Hematopoietic multipotent progenitor cell (in vitro differentiated cells): ENCODE measurements around the gene SECISBP2. TPM values are rescaled to one million over a fixed set of nuclear protein-coding genes. Genes with fewer than 3 reads are reported as not detected.
"Not testable (repeated sequence)": the region's sequence is repeated elsewhere in the genome, so short reads cannot be mapped to it uniquely, and the experiment has no call there.

Experiments
- DNase-seq, 3 donors: peaks; one replicate each; pipeline ENCODE4 v3.0.0-alpha.2; 2011 to 2015; ENCODE audit warnings: low read depth in 2 of 3, low spot score in 2 of 3
- total RNA-seq: library from RNA; depleted of rRNA; stranded (reverse); fragments of >200 nt; gene quantifications from one replicate; pipeline ENCODE4 v1.2.3, GENCODE V29; 2012

Gene SECISBP2
- total RNA-seq, 1 donor = 33.9 TPM

GRCh38 chr9:89363921-89364665 lies 45.8 kb downstream of the SECISBP2 start:
- DNase-seq = no peak

DNA sequence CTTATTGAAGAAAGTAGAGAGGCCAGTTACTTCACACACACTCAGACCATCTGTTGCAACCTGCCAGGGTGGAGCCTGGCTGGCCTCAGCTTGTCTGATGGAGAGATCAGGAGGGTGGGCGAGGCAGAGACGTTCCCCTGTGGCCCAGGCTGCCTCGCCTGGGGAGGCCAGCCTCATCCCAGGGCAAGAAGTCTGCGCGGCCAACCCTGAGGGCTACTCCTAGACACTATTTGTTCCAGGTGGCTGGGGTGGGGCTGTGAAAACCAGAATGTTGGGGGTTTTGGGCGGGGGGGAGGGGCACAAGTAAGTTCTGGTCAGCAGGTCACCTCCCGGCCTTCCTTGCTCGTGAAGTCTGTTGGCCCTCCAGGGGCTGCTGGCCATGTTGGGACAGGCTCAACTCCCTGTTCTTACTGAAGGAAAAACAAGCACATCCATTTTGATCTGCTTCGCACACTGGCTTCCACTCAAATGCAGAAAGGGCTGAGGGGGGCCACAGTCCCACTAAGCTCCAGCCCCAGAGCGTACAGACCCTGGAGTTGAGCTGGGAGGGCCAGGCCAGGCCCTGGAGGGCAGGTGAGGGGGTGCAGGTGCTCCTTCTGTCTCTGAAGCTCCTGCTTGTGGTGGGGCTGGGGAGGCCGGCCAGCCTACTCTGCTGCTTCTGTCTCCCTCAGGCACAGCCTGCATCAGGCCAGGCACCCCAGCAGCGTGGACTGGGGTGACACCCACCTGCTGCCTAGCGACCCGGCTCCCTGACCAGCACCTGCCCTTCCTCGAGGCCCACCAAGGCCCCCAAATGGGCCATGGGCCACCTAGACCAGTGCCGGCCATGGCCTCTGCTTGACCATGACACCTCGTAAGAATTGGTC lies 46.6 kb downstream of the SECISBP2 start:
- no peak for DNase-seq

GRCh38 chr9:89365532-89365912 lies 47.2 kb downstream of the SECISBP2 start:
- no peak for DNase-seq

DNA sequence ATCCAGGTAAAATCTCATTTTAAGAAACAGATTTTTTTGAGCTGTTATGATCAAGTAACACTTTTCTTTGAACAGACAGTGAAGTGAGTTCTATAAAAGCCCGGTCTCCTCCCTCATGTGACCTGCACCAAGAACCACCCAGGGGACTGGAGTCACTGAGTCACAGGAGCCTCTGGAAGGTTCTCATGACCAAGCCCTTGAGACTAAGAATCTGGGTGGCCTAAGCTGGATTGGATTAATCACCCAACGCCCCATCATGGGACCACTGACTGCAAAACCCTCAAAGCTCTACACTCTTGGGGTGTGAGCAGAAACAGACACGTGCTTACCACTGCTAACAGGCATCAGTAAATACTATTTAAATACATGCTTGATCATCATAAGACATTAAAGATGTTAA lies 48.4 kb downstream of the SECISBP2 start:
- DNase-seq = no peak

DNA sequence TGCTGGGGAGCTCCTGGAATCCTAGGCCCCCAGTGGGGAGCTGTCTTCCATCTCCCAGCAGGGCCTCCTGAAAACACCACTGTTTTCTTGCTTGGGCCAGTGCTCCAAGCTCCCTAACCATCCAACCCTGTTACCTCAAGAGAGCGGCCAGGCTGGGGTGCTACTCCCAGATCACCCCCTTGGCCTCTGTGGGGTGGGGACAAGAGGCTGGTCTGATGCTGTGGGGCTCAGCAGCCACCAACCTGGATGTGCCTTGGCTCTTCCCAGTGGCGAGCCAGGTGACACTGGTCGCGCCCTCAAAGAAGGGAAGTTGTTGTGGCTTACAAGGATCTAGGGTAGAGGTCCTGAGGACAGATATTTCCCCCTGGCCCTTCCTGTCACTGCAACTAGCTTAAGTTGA lies 49.0 kb downstream of the SECISBP2 start:
- no peak for DNase-seq

- DNase-seq = no peak
Observed at GRCh38 chr9:89367726-89368437, 49.6 kb downstream of the SECISBP2 start.

GRCh38 chr9:89368550-89368949 lies 50.2 kb downstream of the SECISBP2 start:
- no peak for DNase-seq

GRCh38 chr9:89368978-89369377 lies 50.7 kb downstream of the SECISBP2 start:
- no peak for DNase-seq

DNA sequence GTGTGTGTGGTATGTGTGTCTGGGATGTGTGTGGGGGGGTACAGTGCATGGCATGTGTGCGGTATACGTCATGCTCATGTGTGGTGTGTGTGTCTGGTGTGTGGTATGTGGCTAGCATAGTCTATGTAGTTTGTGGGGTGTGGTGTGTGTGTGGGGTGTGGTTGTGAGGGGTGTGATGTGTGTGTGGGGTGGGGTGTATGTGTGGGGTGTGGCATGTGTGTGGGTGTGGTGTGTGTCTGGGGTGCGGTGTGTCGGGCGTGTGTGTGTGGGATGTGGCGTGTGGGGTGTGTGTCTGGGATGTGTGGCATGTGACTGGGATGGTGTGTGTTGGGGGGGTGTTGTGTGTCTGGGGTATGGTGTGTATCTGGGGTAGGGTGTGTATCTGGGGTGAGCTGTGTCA lies 52.3 kb downstream of the SECISBP2 start:
- no peak for DNase-seq

DNA sequence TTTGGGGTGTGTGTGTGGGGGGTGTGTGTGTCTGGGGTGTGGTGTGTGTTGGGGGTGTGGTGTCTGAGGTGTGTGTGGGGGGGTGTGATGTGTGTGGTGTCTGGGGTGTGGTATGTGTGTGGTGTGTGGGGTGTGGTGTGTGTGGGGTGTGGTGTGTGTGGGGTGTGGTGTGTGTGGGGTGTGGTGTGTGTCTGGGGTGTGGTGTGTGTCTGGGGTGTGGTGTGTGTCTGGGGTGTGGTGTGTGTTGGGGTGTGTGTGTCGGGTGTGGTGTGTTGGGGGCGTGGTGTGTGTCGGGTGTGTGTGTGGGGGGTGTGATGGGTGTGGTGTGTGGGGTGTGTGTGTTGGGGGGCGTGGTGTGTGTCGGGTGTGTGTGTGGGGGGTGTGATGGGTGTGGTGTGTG lies 53.5 kb downstream of the SECISBP2 start:
- not testable (repeated sequence) for DNase-seq

DNA sequence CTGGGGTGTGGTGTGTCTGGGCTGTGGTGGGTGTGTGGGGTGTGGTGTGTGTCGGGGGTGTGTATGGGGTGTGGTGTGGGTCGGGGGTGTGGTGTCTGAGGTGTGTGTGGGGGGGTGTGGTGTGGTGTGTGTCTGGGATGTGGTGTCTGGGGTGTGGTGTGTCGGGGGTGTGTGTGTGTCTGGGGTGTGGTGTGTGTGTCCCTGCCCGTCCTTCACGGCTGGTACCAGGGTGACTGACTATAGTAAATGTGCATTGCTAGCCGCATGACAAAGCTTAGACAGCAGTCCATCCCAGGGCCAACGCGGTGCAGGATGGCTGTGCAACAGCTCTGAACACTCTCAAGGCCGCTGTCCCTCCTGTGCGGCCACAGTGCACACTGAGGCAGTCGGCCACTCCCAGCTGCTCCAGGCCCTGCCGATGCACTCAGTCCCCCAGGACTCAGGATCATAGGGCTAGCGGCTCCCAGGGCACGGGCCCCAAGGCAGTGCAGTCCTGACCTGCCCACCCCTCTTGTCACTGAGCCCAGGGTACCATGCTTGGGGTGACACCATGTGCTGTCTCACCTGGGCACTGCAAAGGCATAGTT lies 54.0 kb downstream of the SECISBP2 start:
- DNase-seq = no peak

GRCh38 chr9:89372979-89373378 lies 54.7 kb downstream of the SECISBP2 start:
- no peak for DNase-seq

GRCh38 chr9:89374176-89374575 lies 55.9 kb downstream of the SECISBP2 start:
- DNase-seq = no peak

DNA sequence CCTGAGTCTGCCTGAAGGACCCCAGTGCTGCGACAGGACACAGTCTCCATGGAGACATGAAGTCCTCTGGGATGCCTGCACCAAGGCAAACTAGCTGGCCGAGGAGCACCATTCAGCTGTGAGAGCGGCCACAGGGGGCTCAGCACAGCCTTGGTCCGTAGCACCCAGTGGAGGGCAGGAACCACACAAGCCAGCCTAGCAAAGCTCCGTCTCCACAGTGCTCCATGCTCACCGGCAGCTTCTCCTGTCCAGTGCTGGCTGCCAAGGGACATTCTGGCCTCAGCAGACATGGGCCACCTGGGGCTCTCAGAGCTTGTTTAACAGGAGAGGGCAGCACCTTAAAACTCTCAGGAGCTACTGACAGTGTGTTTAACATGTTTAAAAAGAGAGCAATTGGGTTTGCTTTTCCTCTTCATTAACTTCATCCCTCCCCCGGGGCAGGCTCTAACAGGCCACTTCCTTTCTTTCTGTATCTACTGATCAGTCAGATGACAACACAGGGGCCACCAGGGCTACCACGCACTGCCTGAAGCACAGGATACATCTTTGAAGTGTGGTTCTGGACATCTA lies 57.0 kb downstream of the SECISBP2 start:
- peak in 2 of 3 donors; percentile 75 to 91 for DNase-seq

DNA sequence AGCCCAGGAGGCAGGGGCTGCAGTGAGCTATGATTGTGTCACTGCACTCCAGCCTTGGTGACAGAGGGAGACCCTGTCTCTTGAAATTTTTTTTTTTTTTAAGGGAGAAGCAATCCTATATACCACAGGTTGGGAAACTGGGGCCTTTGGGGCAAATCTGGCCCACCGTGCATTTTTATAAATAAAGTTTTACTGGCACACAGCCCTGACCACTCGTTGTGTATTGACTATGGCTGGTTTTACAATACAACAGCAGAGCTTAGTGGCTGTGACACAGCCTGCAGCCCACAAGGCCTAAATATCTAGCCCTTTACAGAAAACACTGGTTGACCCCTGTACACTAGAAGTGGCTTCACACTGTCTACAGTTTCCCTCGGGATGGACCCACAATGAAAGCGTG lies 58.0 kb downstream of the SECISBP2 start:
- DNase-seq = no peak

- no peak for DNase-seq
Observed at GRCh38 chr9:89376741-89377351, 58.5 kb downstream of the SECISBP2 start.

DNA sequence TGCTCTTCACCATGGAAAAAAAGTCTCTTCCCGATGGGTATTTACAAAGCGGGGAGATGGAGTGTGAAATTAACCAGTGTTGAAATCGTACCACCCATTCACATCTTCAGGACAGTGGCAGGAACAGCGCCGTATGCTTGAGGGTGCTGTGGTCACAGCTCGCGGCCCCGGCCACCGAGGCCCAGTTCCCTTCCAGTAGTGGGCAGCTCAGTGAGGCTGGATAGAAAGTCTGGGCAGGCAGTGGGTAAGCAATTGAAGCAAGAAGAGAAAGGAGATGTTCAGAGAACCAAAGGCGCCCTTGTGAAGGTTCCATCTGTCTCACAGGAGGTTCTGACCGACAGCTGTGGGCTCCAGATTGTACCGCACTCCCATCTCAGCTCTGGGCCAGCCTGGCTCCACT lies 59.1 kb downstream of the SECISBP2 start:
- DNase-seq = no peak

DNA sequence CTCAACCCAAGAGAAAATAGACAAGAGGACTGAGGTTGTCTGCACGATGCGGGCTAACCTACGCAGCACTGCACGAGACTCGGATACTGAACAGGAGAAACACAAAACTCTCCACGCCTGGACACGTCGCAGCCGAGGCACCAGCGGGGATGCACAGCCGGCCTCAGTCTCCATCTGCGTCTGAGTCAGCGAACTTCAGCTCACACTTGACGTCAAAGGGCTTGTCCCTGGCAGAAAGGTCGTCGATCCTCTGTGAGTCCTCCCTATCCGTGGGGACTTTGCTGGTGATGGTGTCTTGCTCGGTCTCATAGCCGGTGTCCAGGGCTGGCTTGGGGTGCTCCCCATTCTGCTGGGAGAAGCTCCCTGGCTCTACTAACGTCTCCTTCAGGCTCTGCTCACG lies 60.2 kb downstream of the SECISBP2 start:
- DNase-seq = no peak

GRCh38 chr9:89379031-89379430 lies 60.7 kb downstream of the SECISBP2 start:
- DNase-seq = no peak

GRCh38 chr9:89379508-89380115 lies 61.3 kb downstream of the SECISBP2 start:
- DNase-seq = peak in 1 of 3 donors; percentile 42
